ENCODE measurements around the gene CRY1.

- no peak for TF ChIP-seq SMC3 (IDR thresholded peaks at IDR 0.05)
- TF ChIP-seq CTCF (IDR thresholded peaks at IDR 0.05), result no peak
- TF ChIP-seq POLR2A (IDR thresholded peaks at IDR 0.05; ENCODE audit: low read length), result peak; percentile 59
- no peak for TF ChIP-seq JUNB (IDR thresholded peaks at IDR 0.05)
- no peak for TF ChIP-seq NR3C1 (IDR thresholded peaks at IDR 0.05)
- peak; percentile 93 for TF ChIP-seq USF2 (IDR thresholded peaks at IDR 0.05)
- TF ChIP-seq HOXA7 (CRISPR knock-in tag; IDR thresholded peaks at IDR 0.05), result no peak
- no peak for TF ChIP-seq MYC (IDR thresholded peaks at IDR 0.05; ENCODE audit: borderline replicate concordance, low read length)
- no peak for TF ChIP-seq EP300 (IDR thresholded peaks at IDR 0.05)
- TF ChIP-seq HMGXB4 (CRISPR knock-in tag; IDR thresholded peaks at IDR 0.05; ENCODE audit: borderline replicate concordance), result no peak
- TF ChIP-seq RFX5 (IDR thresholded peaks at IDR 0.05), result 0 out of 2 replicates have a peak, but pooled peaks have one; percentile 26
- no peak for TF ChIP-seq FOXS1 (CRISPR knock-in tag; IDR thresholded peaks at IDR 0.05)
- no peak for TF ChIP-seq FOSB (CRISPR knock-in tag; IDR thresholded peaks at IDR 0.05)
Observed at GRCh38 chr12:107093417-107094182, at the start of gene CRY1.
